Peyer's patch (tissue), 4 donors: ENCODE data around the gene EFHD1. TPM values are rescaled to one million over a fixed set of nuclear protein-coding genes. Genes with fewer than 3 reads are reported as not detected.

Experiments used
- DNase-seq, 3 donors: peaks; one replicate each; pipeline ENCODE4 v3.0.0-alpha.2; 2017 to 2019
- H3K27ac ChIP-seq, 4 donors: fragments of 200-600 bp; sonication (generic); one replicate each; pipeline ENCODE4 v1.5.1; 2016 to 2019
- H3K27me3 ChIP-seq, 2 donors: fragments of 200-600 bp; sonication (generic); one replicate each; pipeline ENCODE4 v1.5.1; 2019
- H3K36me3 ChIP-seq, 3 donors: fragments of 200-600 bp; sonication (generic); one replicate each; pipeline ENCODE4 v1.5.1; 2016 to 2019
- H3K4me1 ChIP-seq, 4 donors: fragments of 200-600 bp; sonication (generic); one replicate each; pipeline ENCODE4 v1.5.1; 2016 to 2019
- H3K4me3 ChIP-seq, 4 donors: fragments of 200-600 bp; sonication (generic); 1 replicate in 3 of 4; 2 replicates in 1 of 4; pipeline ENCODE4 v1.5.1; 2016 to 2019; ENCODE audit warnings: mild to moderate bottlenecking in 1 of 4
- H3K9me3 ChIP-seq, 4 donors: fragments of 200-600 bp; sonication (generic); one replicate each; pipeline ENCODE4 v1.5.1; 2016 to 2019; ENCODE audit warnings: mild to moderate bottlenecking in 1 of 4
- POLR2A ChIP-seq, 2 donors: fragments of 450-650 bp; IDR thresholded peaks; one replicate each; pipeline ENCODE4 v1.5.1; 2017; ENCODE audit warnings: antibody characterized with exemption in 2 of 2, mild to moderate bottlenecking in 2 of 2, moderate library complexity in 2 of 2
- total RNA-seq, 4 donors: library from RNA; depleted of rRNA; stranded (reverse); fragments of >200 nt; gene quantifications; one replicate each; pipeline ENCODE4 v1.1.0, GENCODE V29; 2016
- TF ChIP-seq, protein P1 (sequence below), 6 experiments: fragments of 450-650 bp in 4 of 6; fragments of 200-600 bp in 2 of 6; sonication (generic) in 1 of 6; IDR thresholded peaks; one replicate each; pipeline ENCODE4 v1.5.1; 2017 to 2019; ENCODE audit warnings: antibody characterized with exemption in 6 of 6, mild to moderate bottlenecking in 3 of 6, moderate library complexity in 1 of 6

The EFHD1 gene
- total RNA-seq, 4 donors from 2014 or later, result 1.9 to 14.9 (median 8.9) TPM

DNA sequence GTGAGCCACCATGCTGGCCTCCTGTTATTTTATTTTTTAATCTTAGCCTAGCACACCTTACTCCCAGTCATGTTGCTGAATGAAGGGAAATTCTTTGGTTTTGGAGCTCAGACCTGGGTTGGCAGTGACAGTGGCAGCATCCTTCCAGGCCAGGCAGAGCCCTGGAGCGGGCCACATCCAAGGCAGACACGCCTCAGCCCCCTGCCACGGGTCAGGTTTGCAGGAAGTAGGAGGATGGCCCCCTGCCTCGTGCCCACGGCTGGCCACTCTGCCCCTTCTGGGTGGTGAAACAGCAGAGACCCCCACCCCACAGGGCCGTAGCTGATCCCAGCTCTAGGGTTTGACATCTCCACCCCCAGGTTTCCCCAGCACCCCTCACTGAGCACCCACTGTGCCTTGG lies 11.7 kb downstream of the EFHD1 start:
- Histone ChIP-seq H3K36me3 (no peaks in the 10 kb centered on the region), H3K27me3 (no peaks in the 10 kb centered on the region), H3K27ac (no peak overlapping the region), H3K9me3 (no peaks in the 10 kb centered on the region), H3K4me1 (no peaks in the 10 kb centered on the region), H3K4me3 (no peak overlapping the region)
- DNase-seq, result no peak
- TF ChIP-seq POLR2A (IDR thresholded peaks at IDR 0.05), result no peak
- TF ChIP-seq, protein P1, sequence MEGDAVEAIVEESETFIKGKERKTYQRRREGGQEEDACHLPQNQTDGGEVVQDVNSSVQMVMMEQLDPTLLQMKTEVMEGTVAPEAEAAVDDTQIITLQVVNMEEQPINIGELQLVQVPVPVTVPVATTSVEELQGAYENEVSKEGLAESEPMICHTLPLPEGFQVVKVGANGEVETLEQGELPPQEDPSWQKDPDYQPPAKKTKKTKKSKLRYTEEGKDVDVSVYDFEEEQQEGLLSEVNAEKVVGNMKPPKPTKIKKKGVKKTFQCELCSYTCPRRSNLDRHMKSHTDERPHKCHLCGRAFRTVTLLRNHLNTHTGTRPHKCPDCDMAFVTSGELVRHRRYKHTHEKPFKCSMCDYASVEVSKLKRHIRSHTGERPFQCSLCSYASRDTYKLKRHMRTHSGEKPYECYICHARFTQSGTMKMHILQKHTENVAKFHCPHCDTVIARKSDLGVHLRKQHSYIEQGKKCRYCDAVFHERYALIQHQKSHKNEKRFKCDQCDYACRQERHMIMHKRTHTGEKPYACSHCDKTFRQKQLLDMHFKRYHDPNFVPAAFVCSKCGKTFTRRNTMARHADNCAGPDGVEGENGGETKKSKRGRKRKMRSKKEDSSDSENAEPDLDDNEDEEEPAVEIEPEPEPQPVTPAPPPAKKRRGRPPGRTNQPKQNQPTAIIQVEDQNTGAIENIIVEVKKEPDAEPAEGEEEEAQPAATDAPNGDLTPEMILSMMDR (IDR thresholded peaks at IDR 0.05), result no peak

DNA sequence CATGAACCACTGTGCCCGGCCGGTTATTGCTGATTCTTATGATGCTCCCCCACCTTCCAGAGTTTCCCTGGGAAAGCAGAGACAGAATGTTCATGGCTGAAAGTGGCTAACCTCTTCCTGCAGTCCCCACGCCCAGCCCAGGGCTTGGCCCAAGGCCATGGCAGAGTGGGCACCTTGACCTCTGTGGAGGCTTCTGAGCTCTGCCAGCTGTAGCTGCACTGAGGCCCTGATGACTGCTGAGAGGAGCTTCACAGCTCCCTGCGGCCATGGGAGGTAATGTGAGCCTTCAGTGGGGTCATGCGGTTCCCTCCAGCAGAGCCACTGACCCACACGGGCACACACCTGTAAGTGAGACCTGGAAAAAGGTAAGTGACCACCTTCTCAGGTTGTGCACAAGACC lies 13.3 kb downstream of the EFHD1 start:
- Histone ChIP-seq H3K36me3 (no peaks in the 10 kb centered on the region), H3K4me3 (no peak overlapping the region), H3K27me3 (no peaks in the 10 kb centered on the region), H3K27ac (no peak overlapping the region), H3K9me3 (no peaks in the 10 kb centered on the region), H3K4me1 (no peaks in the 10 kb centered on the region)
- no peak for TF ChIP-seq POLR2A (IDR thresholded peaks at IDR 0.05)
- TF ChIP-seq, protein P1 (IDR thresholded peaks at IDR 0.05), result no peak
- no peak for DNase-seq

DNA sequence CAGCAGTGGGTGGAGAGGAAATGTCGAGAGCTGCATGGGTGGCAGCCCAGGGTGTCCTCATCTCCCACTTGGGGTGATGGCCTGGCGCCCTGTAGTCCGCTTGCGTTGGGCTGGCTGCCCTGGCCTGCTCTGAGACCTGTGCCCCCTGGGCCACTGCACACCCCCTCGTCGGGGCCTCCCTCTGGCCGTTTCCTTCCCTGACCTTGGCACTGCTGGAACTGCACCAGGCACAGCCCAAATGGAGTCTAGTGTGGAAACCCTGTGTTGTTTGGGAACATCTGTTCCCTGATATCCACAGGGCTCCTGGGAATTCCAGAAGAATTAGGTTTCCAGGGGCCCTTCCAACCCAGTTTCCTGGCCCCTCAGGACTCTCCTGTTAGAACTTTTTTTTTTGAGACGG lies 13.9 kb downstream of the EFHD1 start:
- TF ChIP-seq POLR2A (IDR thresholded peaks at IDR 0.05), result no peak
- TF ChIP-seq, protein P1 (IDR thresholded peaks at IDR 0.05), result no peak
- Histone ChIP-seq H3K4me3 (no peak overlapping the region), H3K27me3 (no peaks in the 10 kb centered on the region), H3K9me3 (no peaks in the 10 kb centered on the region), H3K27ac (no peak overlapping the region), H3K36me3 (no peaks in the 10 kb centered on the region), H3K4me1 (no peaks in the 10 kb centered on the region)
- no peak for DNase-seq

DNA sequence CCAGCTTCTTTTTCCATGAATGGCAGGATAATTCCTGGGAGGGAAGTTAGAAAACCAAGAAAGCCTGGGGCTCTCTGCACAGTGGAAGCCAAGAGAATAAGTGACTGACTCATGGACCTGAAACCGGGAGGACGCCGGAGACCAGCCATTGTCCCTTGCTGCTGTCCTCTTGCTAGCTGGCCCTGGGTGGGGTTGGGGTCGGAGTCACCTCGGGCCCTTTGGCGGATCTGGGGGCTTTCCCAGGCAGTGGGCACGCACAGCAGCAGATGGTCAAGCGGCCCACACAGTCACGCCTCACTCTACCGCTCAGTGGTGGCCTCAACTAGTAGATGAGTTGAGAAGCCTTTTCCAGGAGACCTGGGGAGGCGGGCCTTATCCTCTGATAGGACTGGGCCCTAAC lies 15.6 kb downstream of the EFHD1 start:
- Histone ChIP-seq H3K4me3 (no peak overlapping the region), H3K4me1 (no peaks in the 10 kb centered on the region), H3K9me3 (no peaks in the 10 kb centered on the region), H3K27ac (no peak overlapping the region), H3K36me3 (no peaks in the 10 kb centered on the region), H3K27me3 (no peaks in the 10 kb centered on the region)
- DNase-seq, result no peak
- no peak for TF ChIP-seq POLR2A (IDR thresholded peaks at IDR 0.05)
- TF ChIP-seq, protein P1 (IDR thresholded peaks at IDR 0.05), result no peak

- Histone ChIP-seq H3K9me3 (no peaks in the 10 kb centered on the region), H3K36me3 (no peaks in the 10 kb centered on the region), H3K27me3 (no peaks in the 10 kb centered on the region), H3K27ac (no peak overlapping the region), H3K4me1 (no peaks in the 10 kb centered on the region), H3K4me3 (no peak overlapping the region)
- no peak for DNase-seq
- no peak for TF ChIP-seq POLR2A (IDR thresholded peaks at IDR 0.05)
- TF ChIP-seq, protein P1 (IDR thresholded peaks at IDR 0.05), result no peak
Measured at GRCh38 chr2:232652505-232652851, 19.1 kb downstream of the EFHD1 start.

DNA sequence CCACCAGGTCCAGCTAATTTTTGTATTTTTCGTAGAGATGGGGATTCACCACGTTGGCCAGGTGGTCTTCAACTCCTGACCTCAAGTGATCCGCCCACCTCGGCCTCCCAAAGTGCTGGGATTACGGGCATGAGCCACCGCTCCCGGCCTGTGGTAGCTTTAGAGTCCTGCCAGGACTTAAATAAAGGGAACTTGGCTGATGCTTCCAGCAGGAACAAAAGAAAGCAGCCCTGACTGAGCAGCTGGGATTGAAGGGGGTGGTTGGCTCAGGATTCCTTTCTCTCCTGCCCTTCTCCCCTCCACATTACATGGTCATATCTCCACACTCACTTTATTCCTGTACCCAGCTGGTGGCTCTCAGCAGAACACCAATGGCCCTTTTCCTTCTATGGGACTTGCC lies 20.0 kb downstream of the EFHD1 start:
- H3K4me1 ChIP-seq, result no peaks in the 10 kb centered on the region
- no peaks in the 10 kb centered on the region for H3K36me3 ChIP-seq
- DNase-seq, result no peak
- no peak overlapping the region for H3K4me3 ChIP-seq
- no peak overlapping the region for H3K27ac ChIP-seq
- no peaks in the 10 kb centered on the region for H3K27me3 ChIP-seq
- H3K9me3 ChIP-seq, result no peaks in the 10 kb centered on the region
- no peak for TF ChIP-seq POLR2A (IDR thresholded peaks at IDR 0.05)
- TF ChIP-seq, protein P1 (IDR thresholded peaks at IDR 0.05), result no peak
